IMR-90 (cell line): ENCODE data around the gene ZMIZ1.

ENCODE experiments used
- BHLHE40 ChIP-seq: fragments of 150-350 bp; IDR thresholded peaks from 2 replicates; pipeline ENCODE4 v1.6.1; 2016; ENCODE audit warnings: mild to moderate bottlenecking, low read depth, low read length
- CEBPB ChIP-seq: IDR thresholded peaks from 2 replicates; pipeline ENCODE4 v1.6.1; 2012; ENCODE audit warnings: low read depth, low read length, improper control_type of control experiment
- CHD1 ChIP-seq: IDR thresholded peaks from 2 replicates; pipeline ENCODE4 v1.6.1; 2012; ENCODE audit warnings: low read depth, low read length, improper control_type of control experiment
- CTCF ChIP-seq: conservative IDR thresholded peaks from 2 replicates; pipeline ENCODE4 v1.5.1; 2012; ENCODE audit warnings: mild to moderate bottlenecking, low read depth, low read length, improper control_type of control experiment
- MAFK ChIP-seq: IDR thresholded peaks from 2 replicates; pipeline ENCODE4 v1.6.1; 2012; ENCODE audit warnings: low read depth, low read length, improper control_type of control experiment
- POLR2A ChIP-seq: IDR thresholded peaks from 2 replicates; pipeline ENCODE4 v1.6.1; 2012; ENCODE audit warnings: mild to moderate bottlenecking, low read depth, low read length
- RAD21 ChIP-seq: IDR thresholded peaks from 2 replicates; pipeline ENCODE4 v1.6.1; 2012; ENCODE audit warnings: low read length, improper control_type of control experiment
- RCOR1 ChIP-seq: IDR thresholded peaks from 2 replicates; pipeline ENCODE4 v1.6.1; 2012; ENCODE audit warnings: mild to moderate bottlenecking, low read length, improper control_type of control experiment; ENCODE audit not compliant: insufficient replicate concordance
- RFX5 ChIP-seq: IDR thresholded peaks from 2 replicates; pipeline ENCODE4 v1.8.0; 2012; ENCODE audit warnings: low read depth, mild to moderate bottlenecking, low read length, moderate library complexity
- SMC3 ChIP-seq: fragments of 150-350 bp; IDR thresholded peaks from 2 replicates; pipeline ENCODE4 v1.6.1; 2016; ENCODE audit warnings: low read depth, mild to moderate bottlenecking, antibody characterized with exemption, low read length, moderate library complexity
- USF2 ChIP-seq: fragments of 150-350 bp; IDR thresholded peaks from 2 replicates; pipeline ENCODE4 v1.6.1; 2017; ENCODE audit warnings: mild to moderate bottlenecking, antibody characterized with exemption, low read length, low read depth

- TF ChIP-seq POLR2A, result no peak
- TF ChIP-seq CTCF, result no peak
- TF ChIP-seq CHD1, result no peak
- no peak for TF ChIP-seq SMC3
- no peak for TF ChIP-seq RFX5
- TF ChIP-seq RCOR1, result no peak
- TF ChIP-seq USF2, result no peak
- no peak for TF ChIP-seq BHLHE40
- TF ChIP-seq CEBPB, result no peak
- TF ChIP-seq MAFK, result no peak
- TF ChIP-seq RAD21, result no peak
These were observed 243.9 kb downstream of the ZMIZ1 start for GRCh38 chr10:79312601-79313187.
